GM23248 (cell line): ENCODE measurements around the gene SCGN.

Experiments used
- EZH2 ChIP-seq: fragments of 200-600 bp; sonication (generic); IDR thresholded peaks from 2 replicates; pipeline ENCODE4 v1.6.1; 2018; ENCODE audit warnings: antibody characterized with exemption, mild to moderate bottlenecking; ENCODE audit not compliant: insufficient read depth, poor library complexity, severe bottlenecking
- EZH2phosphoT487 ChIP-seq: fragments of 200-600 bp; sonication (generic); IDR thresholded peaks from 2 replicates; pipeline ENCODE4 v1.6.1; 2018; ENCODE audit warnings: antibody characterized with exemption, moderate library complexity, mild to moderate bottlenecking, low read depth; ENCODE audit not compliant: insufficient read depth

GRCh38 chr6:25726122-25726911, 74.3 kb downstream of the SCGN start:
- TF ChIP-seq EZH2 (no peak), EZH2phosphoT487 (no peak)
